MM.1S (cell line): Measurements from ENCODE around the gene RAPGEF4.

Source experiments
- DNase-seq: peaks from one replicate; pipeline ENCODE4 v3.0.0-alpha.2; 2015
- H2AFZ ChIP-seq: fragments of 300-600 bp; sonication (generic); 2 replicates; pipeline ENCODE4 v1.6.0; 2016; ENCODE audit warnings: antibody characterized with exemption, low read length
- H3F3A ChIP-seq: fragments of 300-600 bp; sonication (generic); 2 replicates; pipeline ENCODE4 v1.6.1; 2016; ENCODE audit warnings: mild to moderate bottlenecking, antibody characterized with exemption, low read length, moderate library complexity, mixed read lengths; ENCODE audit not compliant: insufficient read depth
- H3K27ac ChIP-seq: fragments of 300-600 bp; sonication (generic); 2 replicates; pipeline ENCODE4 v1.5.1; 2016; ENCODE audit warnings: mild to moderate bottlenecking, low read length
- H3K27me3 ChIP-seq: fragments of 300-600 bp; sonication (generic); replicated peaks from 2 replicates; pipeline ENCODE4 v1.6.0; 2016; ENCODE audit warnings: low read length; ENCODE audit not compliant: insufficient read depth
- H3K36me3 ChIP-seq: fragments of 300-600 bp; sonication (generic); replicated peaks from 2 replicates; pipeline ENCODE4 v1.6.1; 2016; ENCODE audit warnings: mild to moderate bottlenecking, low read length, mixed read lengths; ENCODE audit not compliant: insufficient read depth
- H3K4me1 ChIP-seq: fragments of 300-600 bp; sonication (generic); 2 replicates; pipeline ENCODE4 v1.6.1; 2016; ENCODE audit warnings: low read length, mixed read lengths
- H3K4me2 ChIP-seq: fragments of 300-600 bp; sonication (generic); 2 replicates; pipeline ENCODE4 v1.6.0; 2016; ENCODE audit warnings: low read depth, low read length
- H3K4me3 ChIP-seq: fragments of 300-600 bp; sonication (generic); 2 replicates; pipeline ENCODE4 v1.5.1; 2016; ENCODE audit warnings: low read length, mixed read lengths
- H3K79me2 ChIP-seq: fragments of 300-600 bp; sonication (generic); 2 replicates; pipeline ENCODE4 v1.6.1; 2016; ENCODE audit warnings: mixed run types, low read length, mixed read lengths
- H3K9ac ChIP-seq: fragments of 300-600 bp; sonication (generic); 2 replicates; pipeline ENCODE4 v1.6.1; 2016; ENCODE audit warnings: low read length, mixed read lengths
- H3K9me2 ChIP-seq: fragments of 300-600 bp; sonication (generic); replicated peaks from 2 replicates; pipeline ENCODE4 v1.6.1; 2016; ENCODE audit warnings: mild to moderate bottlenecking, low read length, mixed read lengths; ENCODE audit not compliant: insufficient read depth
- H3K9me3 ChIP-seq: fragments of 300-600 bp; sonication (generic); replicated peaks from 2 replicates; pipeline ENCODE4 v1.6.1; 2016; ENCODE audit warnings: mild to moderate bottlenecking, low read length, mixed read lengths; ENCODE audit not compliant: insufficient read depth
- H4K20me1 ChIP-seq: fragments of 300-600 bp; sonication (generic); 2 replicates; pipeline ENCODE4 v1.6.1; 2016; ENCODE audit warnings: mild to moderate bottlenecking, low read length, moderate library complexity, mixed read lengths; ENCODE audit not compliant: insufficient read depth
- EZH2 ChIP-seq: fragments of 300-600 bp; sonication (generic); optimal IDR thresholded peaks from 2 replicates; pipeline ENCODE3; 2017; ENCODE audit warnings: low read depth, mild to moderate bottlenecking, antibody characterized with exemption, low read length, mixed read lengths
- EZH2phosphoT487 ChIP-seq: fragments of 300-600 bp; sonication (generic); IDR thresholded peaks from 2 replicates; pipeline ENCODE4 v1.6.1; 2018; ENCODE audit warnings: antibody characterized with exemption, low read length
- TF ChIP-seq, protein P1 (sequence below): fragments of 300-600 bp; sonication (generic); IDR thresholded peaks from 2 replicates; pipeline ENCODE4 v1.5.1; 2016; ENCODE audit warnings: antibody characterized with exemption, low read length, mixed read lengths

Gene RAPGEF4

DNA sequence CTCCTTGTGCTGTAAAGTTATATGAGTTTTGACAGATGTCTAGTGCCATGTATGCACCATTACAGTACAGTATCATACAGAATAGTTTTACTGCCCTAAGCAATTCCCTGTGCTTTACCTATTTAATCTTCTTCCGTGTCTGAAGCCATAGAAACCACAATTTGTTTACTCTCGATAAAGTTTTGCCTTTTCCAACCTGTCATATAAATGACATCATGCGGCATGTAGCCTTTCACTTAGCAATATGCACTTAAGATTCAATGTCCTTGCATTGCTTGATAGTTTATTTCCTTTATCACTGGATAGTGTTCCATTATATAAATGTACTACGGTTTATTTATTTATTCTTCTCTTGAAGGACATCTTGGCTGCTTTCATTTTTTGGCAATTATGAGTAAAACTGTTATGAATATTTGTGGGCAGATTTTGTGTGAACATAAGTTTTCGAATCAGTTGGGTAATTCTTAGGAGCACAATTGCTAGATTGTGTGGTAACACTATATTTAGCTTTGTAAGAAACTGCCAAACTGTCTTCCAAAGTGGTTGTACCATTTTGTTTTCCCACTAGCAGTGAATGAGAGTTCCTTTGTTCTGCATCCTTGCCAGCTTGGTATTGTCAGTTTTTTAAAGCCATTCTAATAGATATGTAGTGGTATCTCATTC is 203.2 kb downstream of the RAPGEF4 start:
- Histone ChIP-seq H3F3A (no peaks in the 10 kb centered on the region), H3K27ac (no peak overlapping the region), H3K79me2 (no peaks in the 10 kb centered on the region)

DNA sequence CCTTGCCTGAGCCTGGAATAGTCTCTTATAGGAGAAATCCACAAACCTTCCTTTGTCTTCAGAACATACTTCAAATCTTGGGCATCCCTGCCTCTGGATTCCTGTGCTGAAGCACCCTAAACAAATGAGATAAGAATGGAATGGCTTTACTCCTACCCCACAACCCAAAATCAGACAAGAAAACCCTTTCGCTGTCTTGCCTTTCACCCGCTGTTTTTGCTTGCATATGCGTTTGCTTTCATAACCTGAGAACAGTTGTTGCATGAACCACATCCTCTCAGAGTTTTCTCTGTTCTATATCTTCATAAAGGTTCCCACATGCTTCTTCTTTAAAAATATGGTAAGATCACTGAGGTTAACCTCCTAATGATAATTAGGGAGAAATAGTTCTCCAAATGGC is 207.9 kb downstream of the RAPGEF4 start:
- TF ChIP-seq EZH2phosphoT487: no peak
- no peak for TF ChIP-seq EZH2
- TF ChIP-seq, protein P1, sequence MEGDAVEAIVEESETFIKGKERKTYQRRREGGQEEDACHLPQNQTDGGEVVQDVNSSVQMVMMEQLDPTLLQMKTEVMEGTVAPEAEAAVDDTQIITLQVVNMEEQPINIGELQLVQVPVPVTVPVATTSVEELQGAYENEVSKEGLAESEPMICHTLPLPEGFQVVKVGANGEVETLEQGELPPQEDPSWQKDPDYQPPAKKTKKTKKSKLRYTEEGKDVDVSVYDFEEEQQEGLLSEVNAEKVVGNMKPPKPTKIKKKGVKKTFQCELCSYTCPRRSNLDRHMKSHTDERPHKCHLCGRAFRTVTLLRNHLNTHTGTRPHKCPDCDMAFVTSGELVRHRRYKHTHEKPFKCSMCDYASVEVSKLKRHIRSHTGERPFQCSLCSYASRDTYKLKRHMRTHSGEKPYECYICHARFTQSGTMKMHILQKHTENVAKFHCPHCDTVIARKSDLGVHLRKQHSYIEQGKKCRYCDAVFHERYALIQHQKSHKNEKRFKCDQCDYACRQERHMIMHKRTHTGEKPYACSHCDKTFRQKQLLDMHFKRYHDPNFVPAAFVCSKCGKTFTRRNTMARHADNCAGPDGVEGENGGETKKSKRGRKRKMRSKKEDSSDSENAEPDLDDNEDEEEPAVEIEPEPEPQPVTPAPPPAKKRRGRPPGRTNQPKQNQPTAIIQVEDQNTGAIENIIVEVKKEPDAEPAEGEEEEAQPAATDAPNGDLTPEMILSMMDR: no peak
- H3K27ac ChIP-seq: no peak overlapping the region
- no peaks in the 10 kb centered on the region for H3K4me1 ChIP-seq
- no peak overlapping the region for H3K4me2 ChIP-seq
- no peaks in the 10 kb centered on the region for H3K9me2 ChIP-seq
- H3K4me3 ChIP-seq: no peak overlapping the region
- H4K20me1 ChIP-seq: no peaks in the 10 kb centered on the region
- H3K27me3 ChIP-seq: no peaks in the 10 kb centered on the region
- H3F3A ChIP-seq: no peaks in the 10 kb centered on the region
- no peak overlapping the region for H3K9ac ChIP-seq
- no peaks in the 10 kb centered on the region for H3K9me3 ChIP-seq
- no peaks in the 10 kb centered on the region for H3K36me3 ChIP-seq
- DNase-seq: peak; percentile 21
- H2AFZ ChIP-seq: no peak overlapping the region
- no peaks in the 10 kb centered on the region for H3K79me2 ChIP-seq

More for the DNA sequence above, 203.2 kb downstream of the RAPGEF4 start:
- H3K9ac ChIP-seq: no peak overlapping the region
- H4K20me1 ChIP-seq: no peaks in the 10 kb centered on the region
- H3K27me3 ChIP-seq: no peaks in the 10 kb centered on the region
- no peak overlapping the region for H3K4me2 ChIP-seq
- no peaks in the 10 kb centered on the region for H3K9me2 ChIP-seq
- DNase-seq: no peak
- no peak overlapping the region for H3K4me3 ChIP-seq
- no peak for TF ChIP-seq EZH2phosphoT487
- no peak for TF ChIP-seq EZH2
- TF ChIP-seq, protein P1: no peak
- H3K36me3 ChIP-seq: no peaks in the 10 kb centered on the region
- no peaks in the 10 kb centered on the region for H3K9me3 ChIP-seq
- no peaks in the 10 kb centered on the region for H3K4me1 ChIP-seq
- H2AFZ ChIP-seq: no peak overlapping the region

- Histone ChIP-seq H3K4me3 (no peak overlapping the region), H3K79me2 (no peaks in the 10 kb centered on the region), H2AFZ (no peak overlapping the region), H3K4me2 (no peak overlapping the region), H3K9ac (no peak overlapping the region), H4K20me1 (no peaks in the 10 kb centered on the region), H3K27ac (no peak overlapping the region), H3K9me3 (no peaks in the 10 kb centered on the region), H3K4me1 (no peaks in the 10 kb centered on the region), H3K27me3 (no peaks in the 10 kb centered on the region), H3K9me2 (no peaks in the 10 kb centered on the region), H3F3A (no peaks in the 10 kb centered on the region), H3K36me3 (no peaks in the 10 kb centered on the region)
- DNase-seq: no peak
- no peak for TF ChIP-seq EZH2
- TF ChIP-seq, protein P1: no peak
- no peak for TF ChIP-seq EZH2phosphoT487
Observed at GRCh38 chr2:172944022-172944793, 208.6 kb downstream of the RAPGEF4 start.
